H9 (cell line): Measurements from ENCODE around the gene AADAC. TPM values are rescaled to one million over a fixed set of nuclear protein-coding genes. Genes with fewer than 3 reads are reported as not detected.

Experiments
- DNase-seq: peaks from one replicate; pipeline ENCODE4 v3.0.0-alpha.2; 2017
- H2AFZ ChIP-seq: one replicate; pipeline ENCODE4 v1.6.1; 2013; ENCODE audit warnings: mild to moderate bottlenecking, low read length, control low read depth, moderate library complexity
- H2AK5ac ChIP-seq: 2 replicates; pipeline ENCODE4 v1.6.1; 2013; ENCODE audit warnings: low read length, control low read depth, mixed read lengths; ENCODE audit not compliant: insufficient read length
- H2BK120ac ChIP-seq: one replicate; pipeline ENCODE4 v1.6.1; 2013; ENCODE audit warnings: low read depth, mild to moderate bottlenecking, low read length, control low read depth, inconsistent platforms; ENCODE audit not compliant: poor library complexity, severe bottlenecking
- H2BK12ac ChIP-seq: 2 replicates; pipeline ENCODE4 v1.6.1; 2013; ENCODE audit warnings: low read length, control low read depth, mixed read lengths, low read depth; ENCODE audit not compliant: insufficient read length
- H2BK15ac ChIP-seq: 2 replicates; pipeline ENCODE4 v1.6.1; 2013; ENCODE audit warnings: low read depth, low read length, control low read depth
- H2BK20ac ChIP-seq: one replicate; pipeline ENCODE4 v1.6.1; 2013; ENCODE audit warnings: low read depth, mild to moderate bottlenecking, low read length, control low read depth, inconsistent platforms; ENCODE audit not compliant: poor library complexity, severe bottlenecking
- H2BK5ac ChIP-seq: 2 replicates; pipeline ENCODE4 v1.6.1; 2013; ENCODE audit warnings: low read length, control low read depth, mixed read lengths; ENCODE audit not compliant: insufficient read length
- H3K14ac ChIP-seq: 2 replicates; pipeline ENCODE4 v1.6.1; 2013; ENCODE audit warnings: low read length, control low read depth; ENCODE audit not compliant: insufficient read depth
- H3K18ac ChIP-seq: 2 replicates; pipeline ENCODE4 v1.6.1; 2013; ENCODE audit warnings: low read depth, mild to moderate bottlenecking, mixed read lengths, low read length, control low read depth; ENCODE audit not compliant: insufficient read length
- H3K23ac ChIP-seq: 2 replicates; pipeline ENCODE4 v1.6.1; 2013; ENCODE audit warnings: low read length, control low read depth, mixed read lengths, low read depth; ENCODE audit not compliant: insufficient read length
- H3K23me2 ChIP-seq: 2 replicates; pipeline ENCODE4 v1.6.1; 2013; ENCODE audit warnings: low read depth, mild to moderate bottlenecking, mixed read lengths, low read length, control low read depth; ENCODE audit not compliant: insufficient read length, poor library complexity, severe bottlenecking
- H3K27ac ChIP-seq: 2 replicates; pipeline ENCODE4 v1.5.1; 2013; ENCODE audit warnings: low read length, control low read depth, mixed read lengths, low read depth; ENCODE audit not compliant: insufficient read length
- H3K27me3 ChIP-seq: 2 replicates; pipeline ENCODE4 v1.6.1; 2013; ENCODE audit warnings: low read length, control low read depth, inconsistent platforms; ENCODE audit not compliant: insufficient read depth
- H3K4ac ChIP-seq: 2 replicates; pipeline ENCODE4 v1.6.1; 2013; ENCODE audit warnings: low read depth, mild to moderate bottlenecking, control low read depth, inconsistent platforms, low read length, moderate library complexity
- H3K4me1 ChIP-seq: 2 replicates; pipeline ENCODE4 v1.6.1; 2013; ENCODE audit warnings: low read length, control low read depth, inconsistent platforms; ENCODE audit not compliant: insufficient read depth
- H3K4me2 ChIP-seq: 2 replicates; pipeline ENCODE4 v1.6.1; 2013; ENCODE audit warnings: low read length, control low read depth, mixed read lengths; ENCODE audit not compliant: insufficient read length, insufficient read depth
- H3K56ac ChIP-seq: 2 replicates; pipeline ENCODE4 v1.6.1; 2013; ENCODE audit warnings: low read depth, mild to moderate bottlenecking, mixed read lengths, low read length, control low read depth; ENCODE audit not compliant: insufficient read length
- H3K79me1 ChIP-seq: 2 replicates; pipeline ENCODE4 v1.6.1; 2013; ENCODE audit warnings: low read depth, mild to moderate bottlenecking, moderate library complexity, low read length, control low read depth, inconsistent platforms; ENCODE audit not compliant: insufficient read depth, poor library complexity, severe bottlenecking
- H3K79me2 ChIP-seq: 2 replicates; pipeline ENCODE4 v1.6.1; 2013; ENCODE audit warnings: low read length, control low read depth, inconsistent platforms; ENCODE audit not compliant: insufficient read depth
- H3K9ac ChIP-seq: 2 replicates; pipeline ENCODE4 v1.6.1; 2013; ENCODE audit warnings: low read length, control low read depth, mixed read lengths; ENCODE audit not compliant: insufficient read length; ENCODE audit errors: extremely low read depth
- H3K9me3 ChIP-seq: one replicate; pipeline ENCODE4 v1.6.1; 2013; ENCODE audit warnings: low read depth, low read length, inconsistent platforms; ENCODE audit not compliant: control insufficient read depth
- H3T11ph ChIP-seq: one replicate; pipeline ENCODE4 v1.6.1; 2013; ENCODE audit warnings: mild to moderate bottlenecking, low read length, control low read depth, inconsistent platforms
- H4K20me1 ChIP-seq: one replicate; pipeline ENCODE4 v1.6.1; 2013; ENCODE audit not compliant: control insufficient read depth, insufficient read length, insufficient read depth
- H4K5ac ChIP-seq: 2 replicates; pipeline ENCODE4 v1.6.1; 2013; ENCODE audit warnings: low read depth, mild to moderate bottlenecking, mixed read lengths, low read length, control low read depth; ENCODE audit not compliant: insufficient read length
- H4K8ac ChIP-seq: replicated peaks from 2 replicates; pipeline ENCODE4 v1.6.1; 2013; ENCODE audit warnings: low read length, control low read depth, mixed read lengths, low read depth; ENCODE audit not compliant: insufficient read length
- H4K91ac ChIP-seq: 2 replicates; pipeline ENCODE4 v1.6.1; 2013; ENCODE audit warnings: low read depth, mild to moderate bottlenecking, moderate library complexity, mixed read lengths, low read length, control low read depth; ENCODE audit not compliant: insufficient read length
- H3K27ac Mint-ChIP-seq, 3 experiments: 2 replicates in 2 of 3; 3 replicates in 1 of 3; pipeline ENCODE4 v1.8.0; 2020 to 2021; ENCODE audit warnings: mixed read lengths in 3 of 3, mild to moderate bottlenecking in 1 of 3, moderate library complexity in 1 of 3
- H3K27me3 Mint-ChIP-seq: 2 replicates; pipeline ENCODE4 v1.8.0; 2021; ENCODE audit warnings: low read depth, mild to moderate bottlenecking, moderate library complexity, mixed read lengths
- H3K36me3 Mint-ChIP-seq, 3 experiments: 2 replicates in 2 of 3; 3 replicates in 1 of 3; pipeline ENCODE4 v1.8.0; 2020 to 2021; ENCODE audit warnings: low read depth in 3 of 3, mixed read lengths in 3 of 3; ENCODE audit not compliant: insufficient read depth in 1 of 3
- H3K4me1 Mint-ChIP-seq, 2 experiments: 2 replicates each; pipeline ENCODE4 v1.8.0; 2020; ENCODE audit warnings: mixed read lengths in 2 of 2
- H3K4me3 Mint-ChIP-seq, 2 experiments: 2 replicates in 1 of 2; 3 replicates in 1 of 2; pipeline ENCODE4 v1.8.0; 2020 to 2021; ENCODE audit warnings: mild to moderate bottlenecking in 2 of 2, mixed read lengths in 2 of 2, moderate library complexity in 1 of 2
- H3K9me3 Mint-ChIP-seq, 2 experiments: 2 replicates in 1 of 2; 3 replicates in 1 of 2; pipeline ENCODE4 v1.8.0; 2020; ENCODE audit warnings: mild to moderate bottlenecking in 2 of 2, mixed read lengths in 2 of 2, moderate library complexity in 1 of 2
- WGBS: extraction: QIAGEN DNeasy Blood & Tissue Kit; methylation state at CpG from one replicate; pipeline ENCODE4 v1.1.7; 2013; ENCODE audit warnings: missing lambda C conversion rate, low lambda C conversion rate, mixed read lengths; ENCODE audit not compliant: insufficient read length; ENCODE audit errors: extremely low coverage; 5-methylcytosine and 5-hydroxymethylcytosine counted together
- total RNA-seq: library from RNA; stranded (reverse); gene quantifications from 2 replicates; pipeline ENCODE4 v1.2.1, GENCODE V29; 2021
- TF ChIP-seq, protein P1 (sequence below): fragments of 200-600 bp; sonication (generic); conservative IDR thresholded peaks from 3 replicates; pipeline ENCODE4 v1.8.0; 2021; ENCODE audit warnings: antibody characterized with exemption, mild to moderate bottlenecking

Gene AADAC
- total RNA-seq, 1 experiment from 2014 or later, result not detected

DNA sequence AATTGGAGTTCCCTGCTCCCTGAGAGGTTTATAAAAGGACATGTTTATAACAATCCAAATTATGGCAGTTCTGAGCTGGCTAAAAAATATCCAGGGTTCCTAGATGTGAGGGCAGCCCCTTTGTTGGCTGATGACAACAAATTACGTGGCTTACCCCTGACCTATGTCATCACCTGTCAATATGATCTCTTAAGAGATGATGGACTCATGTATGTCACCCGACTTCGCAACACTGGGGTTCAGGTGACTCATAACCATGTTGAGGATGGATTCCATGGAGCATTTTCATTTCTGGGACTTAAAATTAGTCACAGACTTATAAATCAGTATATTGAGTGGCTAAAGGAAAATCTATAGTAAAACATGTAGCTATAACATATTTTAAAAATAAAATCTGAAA, 13.9 kb downstream of the AADAC start:
- peaks cover 5 to 9% of the 10 kb centered on the region in 2 experiments; a peak in 3 of 5 replicates for H3K9me3 Mint-ChIP-seq
- H3K4me1 ChIP-seq, result no peaks in the 10 kb centered on the region
- H3K27me3 Mint-ChIP-seq, result no peaks in the 10 kb centered on the region
- no CpG with 5 or more reads among the region's 3 CpGs for WGBS
- no peak for DNase-seq
- H3K4me2 ChIP-seq, result no peak overlapping the region
- peaks cover 0 to 4% (median 0%) of the 10 kb centered on the region in 3 experiments; a peak in 1 of 7 replicates for H3K36me3 Mint-ChIP-seq
- H2BK20ac ChIP-seq, result no peak overlapping the region
- H3K79me1 ChIP-seq, result no peaks in the 10 kb centered on the region
- H3K23me2 ChIP-seq, result no peaks in the 10 kb centered on the region
- no peaks in the 10 kb centered on the region for H3K79me2 ChIP-seq
- no peak overlapping the region for H3T11ph ChIP-seq
- no peaks in the 10 kb centered on the region for H3K4me1 Mint-ChIP-seq
- no peak overlapping the region for H3K27ac ChIP-seq
- no peaks in the 10 kb centered on the region for H3K9me3 ChIP-seq
- H3K14ac ChIP-seq, result no peak overlapping the region
- H3K18ac ChIP-seq, result no peak overlapping the region
- H2BK120ac ChIP-seq, result no peak overlapping the region
- no peak overlapping the region for H2AK5ac ChIP-seq
- H4K20me1 ChIP-seq, result no peaks in the 10 kb centered on the region
- H3K23ac ChIP-seq, result no peak overlapping the region
- no peak overlapping the region for H3K9ac ChIP-seq
- H4K8ac ChIP-seq, result no peak overlapping the region
- H2BK5ac ChIP-seq, result no peak overlapping the region
- H2BK15ac ChIP-seq, result no peak overlapping the region
- no peak overlapping the region for H4K91ac ChIP-seq
- no peaks in the 10 kb centered on the region for H3K27me3 ChIP-seq
- no peak overlapping the region for H2AFZ ChIP-seq
- no peak overlapping the region for H3K4me3 Mint-ChIP-seq
- H3K56ac ChIP-seq, result no peak overlapping the region
- H3K27ac Mint-ChIP-seq, result no peak overlapping the region
- H3K4ac ChIP-seq, result no peak overlapping the region
- H2BK12ac ChIP-seq, result no peak overlapping the region
- H4K5ac ChIP-seq, result no peak overlapping the region
- TF ChIP-seq, protein P1, sequence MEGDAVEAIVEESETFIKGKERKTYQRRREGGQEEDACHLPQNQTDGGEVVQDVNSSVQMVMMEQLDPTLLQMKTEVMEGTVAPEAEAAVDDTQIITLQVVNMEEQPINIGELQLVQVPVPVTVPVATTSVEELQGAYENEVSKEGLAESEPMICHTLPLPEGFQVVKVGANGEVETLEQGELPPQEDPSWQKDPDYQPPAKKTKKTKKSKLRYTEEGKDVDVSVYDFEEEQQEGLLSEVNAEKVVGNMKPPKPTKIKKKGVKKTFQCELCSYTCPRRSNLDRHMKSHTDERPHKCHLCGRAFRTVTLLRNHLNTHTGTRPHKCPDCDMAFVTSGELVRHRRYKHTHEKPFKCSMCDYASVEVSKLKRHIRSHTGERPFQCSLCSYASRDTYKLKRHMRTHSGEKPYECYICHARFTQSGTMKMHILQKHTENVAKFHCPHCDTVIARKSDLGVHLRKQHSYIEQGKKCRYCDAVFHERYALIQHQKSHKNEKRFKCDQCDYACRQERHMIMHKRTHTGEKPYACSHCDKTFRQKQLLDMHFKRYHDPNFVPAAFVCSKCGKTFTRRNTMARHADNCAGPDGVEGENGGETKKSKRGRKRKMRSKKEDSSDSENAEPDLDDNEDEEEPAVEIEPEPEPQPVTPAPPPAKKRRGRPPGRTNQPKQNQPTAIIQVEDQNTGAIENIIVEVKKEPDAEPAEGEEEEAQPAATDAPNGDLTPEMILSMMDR, result no peak
